Esophagus squamous epithelium (tissue), 4 donors: ENCODE data around the gene WFDC10B.
"Not testable (repeated sequence)": the region's sequence is repeated elsewhere in the genome, so short reads cannot be mapped to it uniquely, and the experiment has no call there.

Source experiments
- CTCF ChIP-seq, 6 experiments: fragments of 450-650 bp in 4 of 6; fragments of 200-600 bp in 2 of 6; sonication (generic) in 2 of 6; IDR thresholded peaks; one replicate each; pipeline ENCODE4 v1.5.1; 2016 to 2019; ENCODE audit warnings: antibody characterized with exemption in 6 of 6, mild to moderate bottlenecking in 4 of 6, moderate library complexity in 4 of 6
- POLR2A ChIP-seq, 4 donors: fragments of 450-650 bp; IDR thresholded peaks; one replicate each; pipeline ENCODE4 v1.6.1; 2017; ENCODE audit warnings: antibody characterized with exemption in 4 of 4, mild to moderate bottlenecking in 4 of 4, moderate library complexity in 3 of 4

- TF ChIP-seq POLR2A, CTCF (IDR thresholded peaks at IDR 0.05): not testable (repeated sequence)
Observed at GRCh38 chr20:45693346-45693745, 11.5 kb downstream of the WFDC10B start.
